OCI-LY7 (cell line): ENCODE results near the gene NCKAP5. TPM values are rescaled to one million over a fixed set of nuclear protein-coding genes. Genes with fewer than 3 reads are reported as not detected.

Experiments
- BruUV-seq: library from RNA; stranded (reverse); fragments of 400-500 nt; replicated peaks from 2 replicates; lab custom pipeline; 2021; lab: Mats Ljungman, UMichigan
- CTCF ChIA-PET: fragments of 300-600 bp; sonication (Branson Sonifier 250); formaldehyde crosslinking; loops from one replicate; lab custom pipeline; 2022; ENCODE audit warnings: antibody characterized with exemption; ENCODE audit not compliant: unreplicated experiment; lab: Charles Lee
- POLR2A ChIA-PET: fragments of 300-600 bp; sonication (Branson Sonifier 250); formaldehyde crosslinking; loops from one replicate; lab custom pipeline; 2022; ENCODE audit warnings: antibody characterized with exemption; lab: Charles Lee
- DNase-seq: peaks from one replicate; pipeline ENCODE4 v3.0.0-alpha.2; 2015; ENCODE audit warnings: low spot score
- H2AFZ ChIP-seq: fragments of 200-600 bp; sonication (generic), shearing (Covaris generic); 2 replicates; pipeline ENCODE4 v1.6.1; 2014; ENCODE audit warnings: mild to moderate bottlenecking, antibody characterized with exemption, low read length, moderate library complexity
- H3K27ac ChIP-seq: fragments of 200-600 bp; sonication (generic); 2 replicates; pipeline ENCODE4 v1.5.1; 2014; ENCODE audit warnings: mixed run types, low read depth, mild to moderate bottlenecking, moderate library complexity, low read length, inconsistent platforms; ENCODE audit not compliant: poor library complexity, severe bottlenecking
- H3K36me3 ChIP-seq: fragments of 200-600 bp; sonication (generic); 2 replicates; pipeline ENCODE4 v1.6.1; 2014; ENCODE audit warnings: mild to moderate bottlenecking, antibody characterized with exemption, low read length, moderate library complexity, mixed read lengths; ENCODE audit not compliant: insufficient read depth
- H3K4me1 ChIP-seq: fragments of 200-600 bp; sonication (generic); 2 replicates; pipeline ENCODE4 v1.5.1; 2014; ENCODE audit warnings: mild to moderate bottlenecking, low read length; ENCODE audit not compliant: insufficient read depth, poor library complexity, severe bottlenecking
- H3K4me2 ChIP-seq: fragments of 200-600 bp; sonication (generic); 2 replicates; pipeline ENCODE4 v1.6.1; 2014; ENCODE audit warnings: mild to moderate bottlenecking, low read length
- H3K4me3 ChIP-seq: fragments of 200-600 bp; sonication (generic); 2 replicates; pipeline ENCODE4 v1.5.1; 2014; ENCODE audit warnings: mild to moderate bottlenecking, low read depth, low read length; ENCODE audit not compliant: poor library complexity, severe bottlenecking
- H3K79me2 ChIP-seq: fragments of 200-600 bp; sonication (generic); 2 replicates; pipeline ENCODE4 v1.6.1; 2016; ENCODE audit warnings: low read depth, mild to moderate bottlenecking, low read length, moderate library complexity, mixed read lengths; ENCODE audit not compliant: insufficient read depth
- H3K9me2 ChIP-seq: fragments of 200-600 bp; sonication (generic); 2 replicates; pipeline ENCODE4 v1.6.1; 2016; ENCODE audit warnings: mild to moderate bottlenecking, low read length, mixed read lengths; ENCODE audit not compliant: insufficient read depth
- H3K9me3 ChIP-seq: fragments of 200-600 bp; sonication (generic); 2 replicates; pipeline ENCODE4 v1.6.1; 2014; ENCODE audit warnings: mild to moderate bottlenecking, mixed run types, low read length, mixed read lengths
- H4K20me1 ChIP-seq: fragments of 200-600 bp; sonication (generic); 2 replicates; pipeline ENCODE4 v1.6.1; 2014; ENCODE audit warnings: mild to moderate bottlenecking, antibody characterized with exemption, low read length, moderate library complexity, mixed read lengths; ENCODE audit not compliant: insufficient read depth
- EZH2phosphoT487 ChIP-seq: fragments of 200-600 bp; sonication (generic); IDR thresholded peaks from 2 replicates; pipeline ENCODE4 v1.6.1; 2018; ENCODE audit warnings: low read depth, borderline replicate concordance, mild to moderate bottlenecking, mixed run types, antibody characterized with exemption, low read length, moderate library complexity, mixed read lengths
- intact Hi-C: fragments of 100-400 bp; cut with micrococcal nuclease; formaldehyde crosslinking; loops from one replicate; pipeline ENCODE4 v1.10.0; 2022; ENCODE audit not compliant: unreplicated experiment
- total RNA-seq, 2 experiments: library from RNA; depleted of rRNA in 1 of 2; stranded (reverse); fragments of >200 nt in 1 of 2; shearing (Covaris generic) in 1 of 2; gene quantifications; 2 replicates each; pipeline ENCODE4 v1.2.3, GENCODE V29; 2014 to 2022
- TF ChIP-seq, protein P1 (sequence below): fragments of 200-600 bp; sonication (generic); conservative IDR thresholded peaks from 2 replicates; pipeline ENCODE4 v1.5.1; 2014; ENCODE audit warnings: mild to moderate bottlenecking, antibody characterized with exemption, low read length, moderate library complexity, mixed read lengths

The NCKAP5 gene
- total RNA-seq, 2 experiments from 2014 or later: not detected

DNA sequence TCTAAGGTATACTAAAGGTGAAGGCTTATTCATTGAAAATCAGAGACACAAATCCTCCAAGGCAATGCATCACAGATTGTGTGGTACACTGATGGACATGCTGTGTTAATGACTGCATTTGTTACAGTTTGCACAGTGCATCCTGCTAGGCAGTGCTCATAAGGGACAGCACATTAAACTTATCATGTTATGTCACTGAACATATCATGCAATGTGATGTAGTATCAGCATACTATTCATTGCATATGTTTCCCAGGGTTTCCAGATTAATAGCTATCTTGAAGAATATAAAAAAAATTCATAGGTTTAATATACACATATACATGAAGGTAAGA is 225.3 kb downstream of the NCKAP5 start:
- BruUV-seq: no TSS peak
- no peaks in the 10 kb centered on the region for H3K36me3 ChIP-seq
- intact Hi-C loops: no loop called here
- no peak for TF ChIP-seq EZH2phosphoT487
- TF ChIP-seq, protein P1, sequence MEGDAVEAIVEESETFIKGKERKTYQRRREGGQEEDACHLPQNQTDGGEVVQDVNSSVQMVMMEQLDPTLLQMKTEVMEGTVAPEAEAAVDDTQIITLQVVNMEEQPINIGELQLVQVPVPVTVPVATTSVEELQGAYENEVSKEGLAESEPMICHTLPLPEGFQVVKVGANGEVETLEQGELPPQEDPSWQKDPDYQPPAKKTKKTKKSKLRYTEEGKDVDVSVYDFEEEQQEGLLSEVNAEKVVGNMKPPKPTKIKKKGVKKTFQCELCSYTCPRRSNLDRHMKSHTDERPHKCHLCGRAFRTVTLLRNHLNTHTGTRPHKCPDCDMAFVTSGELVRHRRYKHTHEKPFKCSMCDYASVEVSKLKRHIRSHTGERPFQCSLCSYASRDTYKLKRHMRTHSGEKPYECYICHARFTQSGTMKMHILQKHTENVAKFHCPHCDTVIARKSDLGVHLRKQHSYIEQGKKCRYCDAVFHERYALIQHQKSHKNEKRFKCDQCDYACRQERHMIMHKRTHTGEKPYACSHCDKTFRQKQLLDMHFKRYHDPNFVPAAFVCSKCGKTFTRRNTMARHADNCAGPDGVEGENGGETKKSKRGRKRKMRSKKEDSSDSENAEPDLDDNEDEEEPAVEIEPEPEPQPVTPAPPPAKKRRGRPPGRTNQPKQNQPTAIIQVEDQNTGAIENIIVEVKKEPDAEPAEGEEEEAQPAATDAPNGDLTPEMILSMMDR: no peak
- no peak overlapping the region for H3K27ac ChIP-seq
- H3K9me2 ChIP-seq: no peaks in the 10 kb centered on the region
- H3K4me3 ChIP-seq: no peak overlapping the region
- no peaks in the 10 kb centered on the region for H4K20me1 ChIP-seq
- CTCF ChIA-PET: no interaction called here
- H3K4me1 ChIP-seq: no peaks in the 10 kb centered on the region
- H2AFZ ChIP-seq: no peak overlapping the region
- H3K9me3 ChIP-seq: no peaks in the 10 kb centered on the region
- POLR2A ChIA-PET: interaction anchor here (0.7 kb wide), 1 partner anchor 8 kb away, joined by 3 read pairs; no protein-coding TSS in a partner anchor
- no peak overlapping the region for H3K4me2 ChIP-seq
- DNase-seq: no peak
- no peaks in the 10 kb centered on the region for H3K79me2 ChIP-seq

DNA sequence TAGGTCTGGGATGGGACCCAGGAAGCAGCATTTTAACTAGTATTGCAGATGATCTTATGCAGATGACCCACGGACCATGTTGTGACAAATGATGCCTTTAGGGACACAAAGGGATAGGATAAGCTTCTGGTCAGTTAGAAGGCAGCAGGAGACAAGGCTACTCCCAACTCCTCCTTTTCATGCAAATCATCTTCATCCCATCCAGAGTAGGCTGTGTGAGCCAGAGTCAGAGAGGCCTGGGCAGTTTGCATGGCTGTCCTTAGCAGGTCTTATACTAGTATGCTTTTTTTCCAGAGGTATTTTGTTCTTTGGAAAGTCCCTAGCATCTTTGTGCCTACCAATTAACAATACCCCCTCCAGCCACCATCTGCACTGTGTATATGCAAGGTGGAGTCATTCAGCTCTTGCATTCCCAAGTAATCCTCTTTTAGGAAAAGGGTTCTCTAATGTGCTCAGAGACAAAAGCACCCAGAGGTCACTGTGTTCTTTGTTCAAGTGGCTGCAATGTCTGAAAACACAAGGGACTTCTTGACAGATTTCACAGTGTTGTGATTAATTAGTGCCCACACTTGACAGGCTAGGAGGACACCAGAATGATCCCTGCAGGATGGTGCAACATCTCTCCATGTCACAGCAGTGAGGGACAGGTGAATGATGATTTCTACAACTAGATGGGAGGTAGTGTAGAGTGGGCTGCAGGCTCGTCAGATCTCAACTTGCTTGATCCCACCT is 225.8 kb downstream of the NCKAP5 start:
- H3K4me1 ChIP-seq: no peaks in the 10 kb centered on the region
- no peak overlapping the region for H3K4me2 ChIP-seq
- H3K36me3 ChIP-seq: no peaks in the 10 kb centered on the region
- H3K79me2 ChIP-seq: no peaks in the 10 kb centered on the region
- no peak for TF ChIP-seq EZH2phosphoT487
- TF ChIP-seq, protein P1: no peak
- intact Hi-C loops: no loop called here
- ChIA-PET CTCF (no interaction called here), POLR2A (no interaction called here)
- no peaks in the 10 kb centered on the region for H4K20me1 ChIP-seq
- no peaks in the 10 kb centered on the region for H3K9me3 ChIP-seq
- H3K9me2 ChIP-seq: no peaks in the 10 kb centered on the region
- no peak overlapping the region for H2AFZ ChIP-seq
- H3K4me3 ChIP-seq: no peak overlapping the region
- no peak overlapping the region for H3K27ac ChIP-seq
- no peak for DNase-seq
- no TSS peak for BruUV-seq

DNA sequence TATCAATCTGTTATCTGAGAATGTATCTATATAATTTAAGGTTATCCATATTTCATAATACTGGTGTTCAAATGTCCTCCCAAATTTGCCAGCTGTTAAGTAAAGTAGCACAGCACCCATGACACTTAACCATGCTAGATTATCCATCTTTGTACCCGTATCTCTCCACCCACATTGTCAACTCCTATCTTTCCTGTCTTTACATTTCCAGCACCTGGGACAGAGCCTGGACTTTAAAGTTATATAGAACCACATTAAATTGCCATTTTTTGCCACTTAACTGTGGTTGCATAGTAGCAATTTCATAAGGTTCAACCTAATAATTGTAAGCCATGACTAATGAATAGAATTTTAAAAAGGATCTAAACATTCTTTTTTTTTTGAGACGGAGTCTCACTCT is 226.7 kb downstream of the NCKAP5 start:
- no peak overlapping the region for H3K4me3 ChIP-seq
- CTCF ChIA-PET: no interaction called here
- POLR2A ChIA-PET: no interaction called here

More for the DNA sequence above, 226.7 kb downstream of the NCKAP5 start:
- H3K4me1 ChIP-seq: no peaks in the 10 kb centered on the region
- no peaks in the 10 kb centered on the region for H4K20me1 ChIP-seq
- intact Hi-C loops: no loop called here
- H3K36me3 ChIP-seq: no peaks in the 10 kb centered on the region
- no peak for DNase-seq
- no peak for TF ChIP-seq EZH2phosphoT487
- TF ChIP-seq, protein P1: no peak
- H3K79me2 ChIP-seq: no peaks in the 10 kb centered on the region
- H2AFZ ChIP-seq: no peak overlapping the region
- no peak overlapping the region for H3K4me2 ChIP-seq
- no peaks in the 10 kb centered on the region for H3K9me2 ChIP-seq
- H3K9me3 ChIP-seq: no peaks in the 10 kb centered on the region
- no TSS peak for BruUV-seq
- no peak overlapping the region for H3K27ac ChIP-seq
